ENCODE data around the gene ENOSF1. TPM values are rescaled to one million over a fixed set of nuclear protein-coding genes. Genes with fewer than 3 reads are reported as not detected.

ENOSF1 gene
- total RNA-seq, 1 experiment from 2014 or later: 44.6 TPM

DNA sequence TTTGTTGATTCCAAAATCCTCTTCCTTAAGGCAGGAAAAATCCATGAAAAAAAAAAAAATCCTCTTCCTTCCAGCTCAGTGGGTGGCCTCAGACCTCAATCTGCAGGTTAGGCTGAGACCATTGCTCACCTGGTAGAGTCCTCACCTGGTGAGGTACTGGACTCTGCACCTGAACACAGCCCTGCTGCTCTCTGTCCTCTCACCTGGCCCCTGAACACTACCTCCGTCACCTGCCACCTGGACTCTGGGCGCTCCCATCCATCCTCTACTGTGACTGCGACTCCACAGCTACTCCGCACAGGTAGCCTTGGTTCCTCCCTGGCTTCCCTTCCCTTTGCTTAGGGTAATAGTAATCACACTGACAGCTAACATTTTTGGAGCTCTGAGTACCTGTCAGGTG is 32.9 kb downstream of the ENOSF1 start:
- TF ChIP-seq JAZF1 (CRISPR knock-in tag; IDR thresholded peaks at IDR 0.05) (no peak), NFYB (CRISPR knock-in tag; conservative IDR thresholded peaks at IDR 0.05; ENCODE audit: low read depth) (no peak), SP1 (CRISPR knock-in tag; conservative IDR thresholded peaks at IDR 0.05) (no peak), ZNF423 (CRISPR knock-in tag; IDR thresholded peaks at IDR 0.05) (no peak)
- Mint-ChIP-seq H3K27ac (peak overlapping the region; percentile 37; the same call in 1 of the 2 replicates), H3K4me1 (peaks cover 2% of the 10 kb centered on the region; the same call in 1 of the 2 replicates), H3K36me3 (peaks cover 44% of the 10 kb centered on the region), H3K4me3 (no peak overlapping the region), H3K27me3 (ENCODE audit: low read depth) (no peaks in the 10 kb centered on the region), H3K9me3 (no peaks in the 10 kb centered on the region)
- DNase-seq (ENCODE audit: low spot score): no peak
- ChIA-PET POLR2A (no interaction called here), CTCF (interaction anchor here (1.1 to 2.7 kb wide), 5 partner anchors 33 to 160 kb away, joined by 3 to 8 read pairs (median 5); partner anchors contain the start of gene ENOSF1)
- ATAC-seq: no peak

DNA sequence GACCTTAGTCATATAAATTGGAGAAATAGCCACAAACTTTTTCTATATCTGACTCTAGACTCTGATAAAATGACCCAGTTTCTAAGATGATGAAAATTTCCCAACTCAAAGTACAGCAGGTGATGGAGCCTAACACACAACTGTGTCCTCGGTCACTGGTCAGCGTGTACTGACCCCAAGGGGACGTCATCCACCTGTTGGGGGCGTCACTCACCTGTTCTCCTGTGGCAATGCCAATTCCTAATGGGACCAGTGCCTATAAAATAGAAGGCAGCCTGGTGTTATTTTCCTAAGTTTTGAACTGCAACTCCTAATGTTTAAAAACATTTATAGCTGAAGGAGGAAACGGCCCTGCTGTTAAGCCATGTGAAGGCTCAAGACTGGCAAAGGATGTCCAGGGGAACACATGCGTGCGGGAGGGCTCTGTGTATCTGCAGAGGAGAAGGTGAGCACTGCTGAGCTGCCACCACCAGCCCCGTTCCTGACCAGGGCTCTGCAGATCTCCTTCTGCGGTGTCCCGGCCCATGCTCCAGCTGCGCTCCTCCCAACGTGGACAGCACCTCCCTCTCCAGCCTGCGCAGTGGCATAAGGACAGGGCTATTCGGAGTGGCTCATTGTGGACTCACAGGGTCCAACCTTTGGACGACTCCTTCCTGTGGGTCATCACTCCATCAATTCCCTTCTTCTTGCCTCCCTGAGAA is 33.8 kb downstream of the ENOSF1 start:
- H3K27ac Mint-ChIP-seq: no peak overlapping the region
- DNase-seq (ENCODE audit: low spot score) (peak; percentile 28), ATAC-seq (no peak; the same call in 1 of the 2 replicates)
- no peaks in the 10 kb centered on the region for H3K27me3 Mint-ChIP-seq (ENCODE audit: low read depth)
- H3K4me3 Mint-ChIP-seq: no peak overlapping the region
- peaks cover 2% of the 10 kb centered on the region; the same call in 1 of the 2 replicates for H3K4me1 Mint-ChIP-seq
- TF ChIP-seq TCF7 (CRISPR knock-in tag; IDR thresholded peaks at IDR 0.05; ENCODE audit: low read depth) (no peak), HMGA2 (CRISPR knock-in tag; IDR thresholded peaks at IDR 0.05) (no peak), SMAD3 (CRISPR knock-in tag; IDR thresholded peaks at IDR 0.05; ENCODE audit: borderline replicate concordance) (no peak), ZBTB21 (CRISPR knock-in tag; IDR thresholded peaks at IDR 0.05; ENCODE audit: borderline replicate concordance) (no peak), ZNF396 (CRISPR knock-in tag; IDR thresholded peaks at IDR 0.05; ENCODE audit: borderline replicate concordance) (no peak), IRF2 (CRISPR knock-in tag; IDR thresholded peaks at IDR 0.05; ENCODE audit: borderline replicate concordance, low read depth) (no peak), EMX1 (CRISPR knock-in tag; IDR thresholded peaks at IDR 0.05) (no peak), TEAD1 (CRISPR knock-in tag; IDR thresholded peaks at IDR 0.05) (no peak), TP53 (CRISPR knock-in tag; IDR thresholded peaks at IDR 0.05) (no peak), NR2C2 (CRISPR knock-in tag; IDR thresholded peaks at IDR 0.05) (no peak), ZNF138 (CRISPR knock-in tag; conservative IDR thresholded peaks at IDR 0.05) (no peak), CBFB (CRISPR knock-in tag; IDR thresholded peaks at IDR 0.05; ENCODE audit: low read depth) (no peak), ZNF317 (CRISPR knock-in tag; IDR thresholded peaks at IDR 0.05; ENCODE audit: borderline replicate concordance, low read depth) (no peak)
- TF ChIP-seq, protein P1, sequence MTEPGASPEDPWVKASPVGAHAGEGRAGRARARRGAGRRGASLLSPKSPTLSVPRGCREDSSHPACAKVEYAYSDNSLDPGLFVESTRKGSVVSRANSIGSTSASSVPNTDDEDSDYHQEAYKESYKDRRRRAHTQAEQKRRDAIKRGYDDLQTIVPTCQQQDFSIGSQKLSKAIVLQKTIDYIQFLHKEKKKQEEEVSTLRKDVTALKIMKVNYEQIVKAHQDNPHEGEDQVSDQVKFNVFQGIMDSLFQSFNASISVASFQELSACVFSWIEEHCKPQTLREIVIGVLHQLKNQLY (CRISPR knock-in tag; IDR thresholded peaks at IDR 0.05): no peak
- TF ChIP-seq, protein P2, sequence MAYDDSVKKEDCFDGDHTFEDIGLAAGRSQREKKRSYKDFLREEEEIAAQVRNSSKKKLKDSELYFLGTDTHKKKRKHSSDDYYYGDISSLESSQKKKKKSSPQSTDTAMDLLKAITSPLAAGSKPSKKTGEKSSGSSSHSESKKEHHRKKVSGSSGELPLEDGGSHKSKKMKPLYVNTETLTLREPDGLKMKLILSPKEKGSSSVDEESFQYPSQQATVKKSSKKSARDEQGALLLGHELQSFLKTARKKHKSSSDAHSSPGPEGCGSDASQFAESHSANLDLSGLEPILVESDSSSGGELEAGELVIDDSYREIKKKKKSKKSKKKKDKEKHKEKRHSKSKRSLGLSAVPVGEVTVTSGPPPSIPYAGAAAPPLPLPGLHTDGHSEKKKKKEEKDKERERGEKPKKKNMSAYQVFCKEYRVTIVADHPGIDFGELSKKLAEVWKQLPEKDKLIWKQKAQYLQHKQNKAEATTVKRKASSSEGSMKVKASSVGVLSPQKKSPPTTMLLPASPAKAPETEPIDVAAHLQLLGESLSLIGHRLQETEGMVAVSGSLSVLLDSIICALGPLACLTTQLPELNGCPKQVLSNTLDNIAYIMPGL (CRISPR knock-in tag; IDR thresholded peaks at IDR 0.05): no peak
- TF ChIP-seq, protein P3, sequence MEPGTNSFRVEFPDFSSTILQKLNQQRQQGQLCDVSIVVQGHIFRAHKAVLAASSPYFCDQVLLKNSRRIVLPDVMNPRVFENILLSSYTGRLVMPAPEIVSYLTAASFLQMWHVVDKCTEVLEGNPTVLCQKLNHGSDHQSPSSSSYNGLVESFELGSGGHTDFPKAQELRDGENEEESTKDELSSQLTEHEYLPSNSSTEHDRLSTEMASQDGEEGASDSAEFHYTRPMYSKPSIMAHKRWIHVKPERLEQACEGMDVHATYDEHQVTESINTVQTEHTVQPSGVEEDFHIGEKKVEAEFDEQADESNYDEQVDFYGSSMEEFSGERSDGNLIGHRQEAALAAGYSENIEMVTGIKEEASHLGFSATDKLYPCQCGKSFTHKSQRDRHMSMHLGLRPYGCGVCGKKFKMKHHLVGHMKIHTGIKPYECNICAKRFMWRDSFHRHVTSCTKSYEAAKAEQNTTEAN (CRISPR knock-in tag; IDR thresholded peaks at IDR 0.05): no peak
- TF ChIP-seq, protein P4, sequence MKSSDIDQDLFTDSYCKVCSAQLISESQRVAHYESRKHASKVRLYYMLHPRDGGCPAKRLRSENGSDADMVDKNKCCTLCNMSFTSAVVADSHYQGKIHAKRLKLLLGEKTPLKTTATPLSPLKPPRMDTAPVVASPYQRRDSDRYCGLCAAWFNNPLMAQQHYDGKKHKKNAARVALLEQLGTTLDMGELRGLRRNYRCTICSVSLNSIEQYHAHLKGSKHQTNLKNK (CRISPR knock-in tag; IDR thresholded peaks at IDR 0.05): no peak
- TF ChIP-seq, protein P5, sequence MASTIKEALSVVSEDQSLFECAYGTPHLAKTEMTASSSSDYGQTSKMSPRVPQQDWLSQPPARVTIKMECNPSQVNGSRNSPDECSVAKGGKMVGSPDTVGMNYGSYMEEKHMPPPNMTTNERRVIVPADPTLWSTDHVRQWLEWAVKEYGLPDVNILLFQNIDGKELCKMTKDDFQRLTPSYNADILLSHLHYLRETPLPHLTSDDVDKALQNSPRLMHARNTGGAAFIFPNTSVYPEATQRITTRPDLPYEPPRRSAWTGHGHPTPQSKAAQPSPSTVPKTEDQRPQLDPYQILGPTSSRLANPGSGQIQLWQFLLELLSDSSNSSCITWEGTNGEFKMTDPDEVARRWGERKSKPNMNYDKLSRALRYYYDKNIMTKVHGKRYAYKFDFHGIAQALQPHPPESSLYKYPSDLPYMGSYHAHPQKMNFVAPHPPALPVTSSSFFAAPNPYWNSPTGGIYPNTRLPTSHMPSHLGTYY (CRISPR knock-in tag; IDR thresholded peaks at IDR 0.05): no peak
- TF ChIP-seq, protein P6, sequence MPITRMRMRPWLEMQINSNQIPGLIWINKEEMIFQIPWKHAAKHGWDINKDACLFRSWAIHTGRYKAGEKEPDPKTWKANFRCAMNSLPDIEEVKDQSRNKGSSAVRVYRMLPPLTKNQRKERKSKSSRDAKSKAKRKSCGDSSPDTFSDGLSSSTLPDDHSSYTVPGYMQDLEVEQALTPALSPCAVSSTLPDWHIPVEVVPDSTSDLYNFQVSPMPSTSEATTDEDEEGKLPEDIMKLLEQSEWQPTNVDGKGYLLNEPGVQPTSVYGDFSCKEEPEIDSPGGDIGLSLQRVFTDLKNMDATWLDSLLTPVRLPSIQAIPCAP (CRISPR knock-in tag; IDR thresholded peaks at IDR 0.05): no peak
- H3K36me3 Mint-ChIP-seq: peaks cover 49% of the 10 kb centered on the region
- CTCF ChIA-PET: interaction anchor here (1.1 to 2.7 kb wide), 5 partner anchors 13 to 161 kb away, joined by 3 to 8 read pairs (median 5); partner anchors contain the start of gene ENOSF1
- POLR2A ChIA-PET: interaction anchor here (1.2 kb wide), 1 partner anchor 21 kb away, joined by 3 read pairs; the partner anchor contains the start of gene TYMS
- H3K9me3 Mint-ChIP-seq: no peaks in the 10 kb centered on the region

Measured in WTC11 (cell line).